ENCODE results near the gene WBP11.

DNA sequence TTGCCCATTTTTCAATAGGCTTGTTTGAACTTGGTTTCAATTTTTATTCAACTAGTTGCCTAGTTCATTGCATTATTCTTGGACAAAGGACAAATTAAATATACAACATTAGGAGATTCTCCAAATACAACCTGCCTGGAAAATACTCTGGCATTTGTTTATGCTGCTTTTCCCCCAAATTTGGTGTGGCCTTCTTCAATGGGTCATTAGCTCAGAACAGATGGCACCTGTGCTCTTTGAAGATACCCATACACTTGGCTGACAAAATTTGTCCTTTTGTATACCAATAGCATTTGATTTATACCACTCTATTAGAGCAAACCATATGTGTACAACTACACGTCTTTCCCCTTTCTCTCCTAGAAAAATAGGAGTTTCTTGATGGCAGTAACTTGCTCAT, 35.7 kb downstream of the WBP11 start:
- TF ChIP-seq, protein P1, sequence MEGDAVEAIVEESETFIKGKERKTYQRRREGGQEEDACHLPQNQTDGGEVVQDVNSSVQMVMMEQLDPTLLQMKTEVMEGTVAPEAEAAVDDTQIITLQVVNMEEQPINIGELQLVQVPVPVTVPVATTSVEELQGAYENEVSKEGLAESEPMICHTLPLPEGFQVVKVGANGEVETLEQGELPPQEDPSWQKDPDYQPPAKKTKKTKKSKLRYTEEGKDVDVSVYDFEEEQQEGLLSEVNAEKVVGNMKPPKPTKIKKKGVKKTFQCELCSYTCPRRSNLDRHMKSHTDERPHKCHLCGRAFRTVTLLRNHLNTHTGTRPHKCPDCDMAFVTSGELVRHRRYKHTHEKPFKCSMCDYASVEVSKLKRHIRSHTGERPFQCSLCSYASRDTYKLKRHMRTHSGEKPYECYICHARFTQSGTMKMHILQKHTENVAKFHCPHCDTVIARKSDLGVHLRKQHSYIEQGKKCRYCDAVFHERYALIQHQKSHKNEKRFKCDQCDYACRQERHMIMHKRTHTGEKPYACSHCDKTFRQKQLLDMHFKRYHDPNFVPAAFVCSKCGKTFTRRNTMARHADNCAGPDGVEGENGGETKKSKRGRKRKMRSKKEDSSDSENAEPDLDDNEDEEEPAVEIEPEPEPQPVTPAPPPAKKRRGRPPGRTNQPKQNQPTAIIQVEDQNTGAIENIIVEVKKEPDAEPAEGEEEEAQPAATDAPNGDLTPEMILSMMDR (conservative IDR thresholded peaks at IDR 0.05 in 1 of 2, IDR thresholded peaks at IDR 0.05 in 1 of 2; ENCODE audit: extremely low read depth in 1 of 2, insufficient read depth in 1 of 2, low read depth in 1 of 2, low read length in 2 of 2), result no peak
- no peak for TF ChIP-seq EZH2 (IDR thresholded peaks at IDR 0.05; ENCODE audit: borderline replicate concordance, low read length)
